C4-2B (cell line): ENCODE data around the gene NEMF.

Source experiments
- H3K27ac ChIP-seq: fragments of 450-650 bp; 2 replicates; pipeline ENCODE4 v1.5.1; 2017
- ZFX ChIP-seq: fragments of 450-650 bp; IDR thresholded peaks from 2 replicates; pipeline ENCODE4 v1.6.1; 2017
- TF ChIP-seq, protein P1 (sequence below): fragments of 450-650 bp; conservative IDR thresholded peaks from 2 replicates; pipeline ENCODE4 v1.5.1; 2017; ENCODE audit warnings: mild to moderate bottlenecking

Gene NEMF

GRCh38 chr14:49870908-49871307 is 18.3 kb upstream of the NEMF start:
- H3K27ac ChIP-seq, result no peak overlapping the region
- TF ChIP-seq, protein P1, sequence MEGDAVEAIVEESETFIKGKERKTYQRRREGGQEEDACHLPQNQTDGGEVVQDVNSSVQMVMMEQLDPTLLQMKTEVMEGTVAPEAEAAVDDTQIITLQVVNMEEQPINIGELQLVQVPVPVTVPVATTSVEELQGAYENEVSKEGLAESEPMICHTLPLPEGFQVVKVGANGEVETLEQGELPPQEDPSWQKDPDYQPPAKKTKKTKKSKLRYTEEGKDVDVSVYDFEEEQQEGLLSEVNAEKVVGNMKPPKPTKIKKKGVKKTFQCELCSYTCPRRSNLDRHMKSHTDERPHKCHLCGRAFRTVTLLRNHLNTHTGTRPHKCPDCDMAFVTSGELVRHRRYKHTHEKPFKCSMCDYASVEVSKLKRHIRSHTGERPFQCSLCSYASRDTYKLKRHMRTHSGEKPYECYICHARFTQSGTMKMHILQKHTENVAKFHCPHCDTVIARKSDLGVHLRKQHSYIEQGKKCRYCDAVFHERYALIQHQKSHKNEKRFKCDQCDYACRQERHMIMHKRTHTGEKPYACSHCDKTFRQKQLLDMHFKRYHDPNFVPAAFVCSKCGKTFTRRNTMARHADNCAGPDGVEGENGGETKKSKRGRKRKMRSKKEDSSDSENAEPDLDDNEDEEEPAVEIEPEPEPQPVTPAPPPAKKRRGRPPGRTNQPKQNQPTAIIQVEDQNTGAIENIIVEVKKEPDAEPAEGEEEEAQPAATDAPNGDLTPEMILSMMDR, result no peak
- TF ChIP-seq ZFX, result no peak

DNA sequence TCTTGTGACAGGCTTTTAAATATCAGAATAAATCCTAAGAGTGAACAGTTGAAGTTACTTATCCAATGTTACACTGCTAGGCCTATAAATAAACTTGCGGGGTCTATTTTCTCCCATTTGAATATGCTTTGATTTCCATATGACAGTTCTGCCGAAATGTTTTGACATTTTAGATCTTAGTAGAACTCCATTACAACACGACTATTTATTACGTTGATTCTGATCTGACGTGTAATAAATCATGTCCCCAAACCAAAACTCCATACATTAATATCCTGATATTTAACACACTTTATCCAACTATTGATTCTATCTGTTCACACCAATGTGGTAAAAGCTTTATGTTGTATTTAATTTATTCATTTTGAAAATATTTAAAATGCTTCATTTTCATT is 16.1 kb upstream of the NEMF start:
- no peak for TF ChIP-seq ZFX
- TF ChIP-seq, protein P1, result no peak
- peak overlapping the region; percentile 58 for H3K27ac ChIP-seq

GRCh38 chr14:49867831-49868719 is 15.5 kb upstream of the NEMF start:
- TF ChIP-seq ZFX, result 0 out of 2 replicates have a peak, but pooled peaks have one; percentile 39
- TF ChIP-seq, protein P1, result no peak
- peak overlapping the region; percentile 58 for H3K27ac ChIP-seq

DNA sequence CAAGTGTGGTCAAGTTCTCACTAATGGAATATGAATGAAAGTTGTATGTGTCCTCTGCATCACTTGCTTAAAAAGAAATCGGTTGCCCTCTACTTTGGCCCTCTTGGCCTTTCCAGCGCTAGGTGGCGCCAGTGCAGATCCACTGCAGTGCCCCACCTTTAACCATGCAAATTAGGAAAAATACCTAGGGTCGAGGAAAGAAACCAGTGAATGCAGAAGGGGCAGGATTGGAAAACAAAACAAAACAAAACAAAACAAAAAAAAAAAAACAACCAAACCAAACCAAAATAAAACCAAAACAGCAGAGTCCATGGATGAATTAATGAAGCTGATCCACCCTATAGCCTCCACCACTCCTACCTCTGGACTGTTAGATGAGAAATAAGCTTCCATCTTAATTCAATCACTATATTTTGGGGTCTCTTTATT is 12.9 kb upstream of the NEMF start:
- no peak overlapping the region for H3K27ac ChIP-seq
- TF ChIP-seq ZFX, result no peak
- TF ChIP-seq, protein P1, result peak; percentile 98

DNA sequence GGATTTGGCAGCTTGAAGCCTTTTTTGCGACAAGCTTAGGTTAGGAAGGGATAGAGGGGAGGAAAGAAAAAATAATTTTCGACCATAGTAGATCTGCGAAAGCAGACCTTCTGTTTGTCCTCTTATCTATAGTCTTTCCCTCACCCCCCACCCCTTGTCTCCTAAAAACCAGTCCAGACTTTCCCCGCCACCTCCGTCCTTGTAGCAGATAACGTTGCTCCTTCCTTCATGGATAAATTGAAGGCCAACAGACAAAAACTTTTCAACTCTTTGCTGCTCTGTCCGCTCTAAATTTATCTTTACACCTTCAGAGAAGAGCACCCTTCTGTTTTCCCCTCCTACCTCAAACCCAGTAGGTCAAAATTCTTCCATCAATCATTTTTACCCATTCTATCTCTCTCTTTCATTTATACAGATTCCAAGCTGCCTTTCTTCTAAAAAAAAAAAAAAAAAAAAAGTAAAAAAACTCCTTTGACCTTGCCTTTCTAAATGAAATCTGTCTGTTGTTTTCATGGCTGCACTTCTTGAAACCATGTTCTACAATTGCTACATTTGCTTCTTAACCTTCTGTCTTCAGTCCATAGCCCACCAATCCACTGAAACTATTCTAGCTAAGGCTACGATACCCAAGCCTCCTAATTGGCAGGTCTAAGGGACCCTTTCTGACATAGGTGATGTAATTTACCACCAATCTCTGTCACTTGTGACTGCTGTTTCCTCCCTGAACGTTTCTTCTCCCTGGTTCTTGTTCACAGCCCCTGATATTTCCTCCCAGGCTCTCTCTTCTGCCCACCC is 11.1 kb upstream of the NEMF start:
- TF ChIP-seq ZFX, result no peak
- TF ChIP-seq, protein P1, result no peak

DNA sequence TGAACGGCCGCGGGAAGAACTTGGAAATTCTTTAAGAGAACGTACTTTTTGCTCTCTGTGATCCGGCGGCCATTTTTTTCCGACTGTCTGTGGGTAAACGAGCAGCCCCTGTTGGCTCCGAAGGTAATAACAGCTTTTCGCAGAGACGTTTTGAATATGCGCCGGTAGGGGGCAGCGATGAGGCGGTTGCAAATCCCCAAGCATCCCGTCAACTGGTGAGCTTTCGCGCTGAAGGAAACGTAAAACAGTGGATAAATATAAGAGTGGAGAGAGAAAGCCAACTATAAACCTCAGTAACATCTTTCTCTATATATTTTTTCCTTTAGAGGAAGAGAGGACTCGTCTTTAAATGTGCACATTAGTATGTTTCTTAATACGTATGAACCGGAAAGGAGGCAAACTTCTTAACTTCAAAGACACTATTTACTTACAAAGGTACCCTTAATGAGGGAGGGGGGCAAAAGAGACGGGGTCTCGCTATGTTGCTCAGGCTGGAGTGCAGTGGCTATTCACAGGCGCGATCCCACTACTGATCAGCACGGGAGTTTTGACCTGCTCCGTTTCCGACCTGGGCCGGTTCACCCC is 9.6 kb upstream of the NEMF start:
- TF ChIP-seq ZFX, result no peak
- TF ChIP-seq, protein P1, result peak; percentile 100
- peak overlapping the region; percentile 74 for H3K27ac ChIP-seq

More for the DNA sequence above, 11.1 kb upstream of the NEMF start:
- peak overlapping the region; percentile 74 for H3K27ac ChIP-seq

DNA sequence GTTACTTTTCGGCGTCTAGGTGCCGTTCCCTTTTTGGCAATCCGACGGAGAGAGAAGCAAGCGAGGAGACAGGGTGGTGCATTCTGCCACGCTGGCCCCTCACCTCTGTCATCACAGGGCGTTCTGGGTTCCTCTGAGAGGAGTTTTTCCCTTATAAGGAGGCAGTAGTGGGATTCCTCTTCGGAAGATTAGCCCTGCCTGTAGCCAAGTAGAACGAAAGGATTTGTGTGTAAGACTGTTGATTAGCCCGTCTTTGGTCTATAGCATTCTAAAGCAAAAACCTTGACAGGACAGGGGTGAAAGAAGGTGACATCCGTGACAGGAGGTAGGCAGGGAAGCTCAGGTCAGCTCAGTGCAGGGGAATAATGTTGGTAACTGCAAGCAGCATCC is 9.1 kb upstream of the NEMF start:
- H3K27ac ChIP-seq, result peak overlapping the region; percentile 74
- no peak for TF ChIP-seq ZFX
- TF ChIP-seq, protein P1, result no peak
